Osteocyte (in vitro differentiated cells): ENCODE measurements around the gene ITPR2. TPM values are rescaled to one million over a fixed set of nuclear protein-coding genes. Genes with fewer than 3 reads are reported as not detected.
"Not testable (repeated sequence)": the region's sequence is repeated elsewhere in the genome, so short reads cannot be mapped to it uniquely, and the experiment has no call there.

ENCODE experiments used
- DNase-seq: peaks from one replicate; pipeline ENCODE4 v3.0.0; 2021; ENCODE audit warnings: mixed read lengths; ENCODE audit not compliant: unreplicated experiment; ENCODE audit errors: extremely low spot score
- H3K27ac Mint-ChIP-seq: one replicate; pipeline ENCODE4 v1.8.0; 2021; ENCODE audit warnings: mild to moderate bottlenecking, mixed read lengths; ENCODE audit not compliant: unreplicated experiment
- H3K27me3 Mint-ChIP-seq: one replicate; pipeline ENCODE4 v1.8.0; 2021; ENCODE audit warnings: mixed read lengths; ENCODE audit not compliant: unreplicated experiment
- H3K36me3 Mint-ChIP-seq: one replicate; pipeline ENCODE4 v1.8.0; 2021; ENCODE audit warnings: mixed read lengths; ENCODE audit not compliant: unreplicated experiment
- H3K4me1 Mint-ChIP-seq: one replicate; pipeline ENCODE4 v1.8.0; 2021; ENCODE audit warnings: mixed read lengths; ENCODE audit not compliant: unreplicated experiment
- H3K4me3 Mint-ChIP-seq: one replicate; pipeline ENCODE4 v1.8.0; 2021; ENCODE audit warnings: mild to moderate bottlenecking, moderate library complexity, mixed read lengths; ENCODE audit not compliant: unreplicated experiment
- H3K9me3 Mint-ChIP-seq: one replicate; pipeline ENCODE4 v1.8.0; 2021; ENCODE audit warnings: mixed read lengths; ENCODE audit not compliant: unreplicated experiment
- total RNA-seq: library from RNA; stranded (reverse); gene quantifications from 2 replicates; pipeline ENCODE4 v1.2.1, GENCODE V29; 2021
- TF ChIP-seq, protein P1 (sequence below): fragments of 200-600 bp; sonication (generic); IDR thresholded peaks from 2 replicates; pipeline ENCODE4 v1.5.0; 2021; ENCODE audit warnings: antibody characterized with exemption, mild to moderate bottlenecking, moderate library complexity

ITPR2 gene
- total RNA-seq, 1 donor from 2014 or later = 22.1 TPM

DNA sequence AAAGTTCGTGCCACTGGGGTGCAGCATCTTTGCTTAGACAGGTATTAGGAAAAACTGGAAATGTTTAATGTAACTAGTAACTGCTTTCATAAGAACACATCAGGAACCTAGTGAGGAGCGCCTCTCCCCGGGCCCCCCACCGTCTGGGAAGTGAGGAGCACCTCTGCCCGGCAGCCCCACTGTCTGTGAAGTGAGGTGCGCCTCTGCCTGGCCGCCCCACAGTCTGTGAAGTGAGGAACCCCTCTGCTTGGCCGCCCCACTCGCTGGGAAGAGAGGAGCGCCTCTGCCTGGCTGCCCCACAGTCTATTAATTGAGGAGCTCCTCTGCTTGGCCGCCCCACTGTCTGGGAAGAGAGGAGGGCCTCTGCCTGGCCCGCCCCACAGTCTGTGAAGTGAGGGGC lies 224.7 kb downstream of the ITPR2 start:
- Mint-ChIP-seq H3K27ac (no peak overlapping the region), H3K4me1 (no peaks in the 10 kb centered on the region), H3K36me3 (peaks cover 3% of the 10 kb centered on the region), H3K27me3 (no peaks in the 10 kb centered on the region), H3K9me3 (no peaks in the 10 kb centered on the region), H3K4me3 (no peak overlapping the region)
- no peak for DNase-seq
- TF ChIP-seq, protein P1, sequence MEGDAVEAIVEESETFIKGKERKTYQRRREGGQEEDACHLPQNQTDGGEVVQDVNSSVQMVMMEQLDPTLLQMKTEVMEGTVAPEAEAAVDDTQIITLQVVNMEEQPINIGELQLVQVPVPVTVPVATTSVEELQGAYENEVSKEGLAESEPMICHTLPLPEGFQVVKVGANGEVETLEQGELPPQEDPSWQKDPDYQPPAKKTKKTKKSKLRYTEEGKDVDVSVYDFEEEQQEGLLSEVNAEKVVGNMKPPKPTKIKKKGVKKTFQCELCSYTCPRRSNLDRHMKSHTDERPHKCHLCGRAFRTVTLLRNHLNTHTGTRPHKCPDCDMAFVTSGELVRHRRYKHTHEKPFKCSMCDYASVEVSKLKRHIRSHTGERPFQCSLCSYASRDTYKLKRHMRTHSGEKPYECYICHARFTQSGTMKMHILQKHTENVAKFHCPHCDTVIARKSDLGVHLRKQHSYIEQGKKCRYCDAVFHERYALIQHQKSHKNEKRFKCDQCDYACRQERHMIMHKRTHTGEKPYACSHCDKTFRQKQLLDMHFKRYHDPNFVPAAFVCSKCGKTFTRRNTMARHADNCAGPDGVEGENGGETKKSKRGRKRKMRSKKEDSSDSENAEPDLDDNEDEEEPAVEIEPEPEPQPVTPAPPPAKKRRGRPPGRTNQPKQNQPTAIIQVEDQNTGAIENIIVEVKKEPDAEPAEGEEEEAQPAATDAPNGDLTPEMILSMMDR = no peak

DNA sequence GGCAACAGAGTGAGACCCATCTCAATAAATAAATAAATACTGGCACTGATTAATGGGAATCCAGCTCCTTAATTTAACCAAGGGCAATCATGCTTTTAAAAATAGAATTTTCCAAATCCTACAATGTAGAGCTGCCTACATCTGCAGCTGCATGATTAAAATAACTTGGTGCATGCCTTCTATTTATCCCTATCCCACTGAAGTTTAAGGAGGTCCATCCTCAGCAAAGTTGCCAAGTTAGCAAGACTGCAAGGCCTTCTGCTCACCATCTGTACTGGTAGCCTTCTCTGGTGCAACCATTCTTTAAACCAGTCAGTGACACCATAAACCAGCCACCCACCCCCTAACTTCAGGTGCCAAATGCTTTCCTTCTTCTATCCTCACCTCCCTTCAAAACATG lies 226.1 kb downstream of the ITPR2 start:
- TF ChIP-seq, protein P1 = no peak
- H3K27ac Mint-ChIP-seq = no peak overlapping the region
- H3K4me1 Mint-ChIP-seq = no peaks in the 10 kb centered on the region
- no peaks in the 10 kb centered on the region for H3K27me3 Mint-ChIP-seq
- no peak overlapping the region for H3K4me3 Mint-ChIP-seq
- no peak for DNase-seq
- peaks cover 2% of the 10 kb centered on the region for H3K36me3 Mint-ChIP-seq
- H3K9me3 Mint-ChIP-seq = no peaks in the 10 kb centered on the region

DNA sequence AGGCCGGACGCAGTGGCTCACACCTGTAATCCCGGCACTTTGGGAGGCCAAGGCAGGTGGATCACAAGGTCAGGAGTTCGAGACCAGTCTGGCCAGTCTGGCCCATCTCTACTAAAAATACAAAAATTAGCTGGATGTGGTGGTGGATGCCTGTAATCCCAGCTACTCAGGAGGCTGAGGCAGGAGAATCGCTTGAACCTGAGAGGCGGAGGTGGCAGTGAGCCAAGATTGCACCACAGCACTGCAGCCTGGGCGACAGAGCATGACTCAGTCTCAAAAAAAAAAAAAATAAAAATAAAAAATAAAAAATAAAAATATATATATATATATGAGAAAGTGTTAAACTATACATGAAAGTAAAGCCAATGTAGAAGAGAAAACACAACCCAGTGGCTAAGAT lies 228.2 kb downstream of the ITPR2 start:
- H3K9me3 Mint-ChIP-seq, H3K4me1 Mint-ChIP-seq, DNase-seq, H3K27ac Mint-ChIP-seq, H3K27me3 Mint-ChIP-seq, H3K4me3 Mint-ChIP-seq: not testable (repeated sequence)
- H3K36me3 Mint-ChIP-seq = peaks cover 14% of the 10 kb centered on the region

DNA sequence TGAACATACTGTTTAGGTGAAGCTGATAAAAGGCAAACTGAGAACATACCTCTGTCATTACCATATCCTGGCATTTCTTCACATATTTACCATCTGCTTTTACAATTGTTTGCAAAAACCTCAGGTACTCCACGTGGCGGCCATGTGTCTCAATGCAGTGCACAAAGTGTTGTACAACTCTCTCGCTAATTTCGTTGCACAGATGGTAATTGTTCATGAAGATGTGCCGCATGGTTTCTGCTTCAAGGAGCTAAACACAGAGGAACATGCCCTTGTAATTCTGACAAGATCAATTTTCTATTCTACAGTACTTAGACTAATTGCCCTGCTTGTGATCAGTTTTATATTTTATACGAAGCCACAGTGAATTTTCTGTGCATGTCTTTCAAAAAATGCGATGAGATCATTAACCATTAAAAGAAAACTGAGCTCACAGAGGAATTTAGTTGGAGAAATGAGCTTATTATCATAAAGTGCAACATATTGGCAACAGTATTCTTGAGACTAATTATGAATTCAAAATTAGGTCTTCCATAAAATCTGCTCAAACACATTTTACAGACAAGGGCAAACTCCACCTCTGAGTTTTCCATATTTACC lies 233.8 kb downstream of the ITPR2 start:
- Mint-ChIP-seq H3K4me3 (no peak overlapping the region), H3K4me1 (no peaks in the 10 kb centered on the region), H3K36me3 (peaks cover 32% of the 10 kb centered on the region), H3K27me3 (no peaks in the 10 kb centered on the region), H3K27ac (no peak overlapping the region), H3K9me3 (no peaks in the 10 kb centered on the region)
- TF ChIP-seq, protein P1 = no peak
- no peak for DNase-seq

DNA sequence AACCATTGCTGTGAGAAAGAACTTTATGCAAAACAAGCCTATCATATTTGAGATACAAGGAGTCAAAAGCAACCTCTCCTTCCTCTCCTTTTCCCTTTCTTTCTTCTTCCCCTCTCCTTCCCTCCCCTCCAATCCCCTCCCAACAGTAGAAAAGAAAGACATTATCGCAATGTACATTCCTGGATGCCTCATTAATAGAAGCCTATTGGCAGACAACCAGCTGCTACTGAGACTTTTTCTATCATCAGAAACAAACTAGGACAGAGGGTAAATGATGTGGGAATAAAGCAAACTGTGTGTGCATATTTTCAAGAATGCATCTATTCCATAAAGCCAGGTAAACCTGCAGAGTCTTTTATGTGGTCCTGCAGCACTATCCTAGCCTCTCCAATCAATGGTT lies 237.2 kb downstream of the ITPR2 start:
- TF ChIP-seq, protein P1 = no peak
- no peaks in the 10 kb centered on the region for H3K9me3 Mint-ChIP-seq

DNA sequence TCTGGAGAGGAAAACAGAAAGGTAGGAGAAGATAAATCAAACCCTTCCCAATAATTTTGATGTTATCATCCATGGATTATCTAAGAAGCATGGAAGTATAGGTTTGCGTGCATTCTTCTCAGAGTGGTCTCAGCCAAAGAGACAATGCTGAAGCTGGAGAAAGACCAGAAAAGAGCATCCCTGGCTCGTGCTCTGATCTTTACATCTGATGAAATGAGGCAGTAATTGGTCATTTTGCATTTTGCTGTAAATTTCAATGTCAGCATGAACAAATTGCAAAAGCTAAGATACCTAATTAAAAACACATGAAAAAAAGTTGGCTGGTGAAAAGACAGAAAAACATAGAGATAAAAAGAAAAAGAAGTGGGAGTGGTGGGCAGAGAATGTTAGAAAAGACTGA lies 252.4 kb downstream of the ITPR2 start:
- TF ChIP-seq, protein P1 = no peak
- no peaks in the 10 kb centered on the region for H3K27me3 Mint-ChIP-seq
- H3K27ac Mint-ChIP-seq = no peak overlapping the region
- no peak for DNase-seq
- H3K36me3 Mint-ChIP-seq = peaks cover 12% of the 10 kb centered on the region
- no peaks in the 10 kb centered on the region for H3K9me3 Mint-ChIP-seq
- no peaks in the 10 kb centered on the region for H3K4me1 Mint-ChIP-seq
- H3K4me3 Mint-ChIP-seq = no peak overlapping the region

More for the DNA sequence above, 237.2 kb downstream of the ITPR2 start:
- H3K36me3 Mint-ChIP-seq = peaks cover 28% of the 10 kb centered on the region
- no peak for DNase-seq
- H3K27ac Mint-ChIP-seq = no peak overlapping the region
- H3K27me3 Mint-ChIP-seq = no peaks in the 10 kb centered on the region
- H3K4me1 Mint-ChIP-seq = no peaks in the 10 kb centered on the region
- no peak overlapping the region for H3K4me3 Mint-ChIP-seq
